Measurements from ENCODE around the gene DYNC2I2.

The DYNC2I2 gene

GRCh38 chr9:128635266-128636023 lies 21.2 kb downstream of the DYNC2I2 start:
- peak; percentile 65 for DNase-seq

GRCh38 chr9:128634651-128635262 lies 21.9 kb downstream of the DYNC2I2 start:
- no peak for DNase-seq

DNA sequence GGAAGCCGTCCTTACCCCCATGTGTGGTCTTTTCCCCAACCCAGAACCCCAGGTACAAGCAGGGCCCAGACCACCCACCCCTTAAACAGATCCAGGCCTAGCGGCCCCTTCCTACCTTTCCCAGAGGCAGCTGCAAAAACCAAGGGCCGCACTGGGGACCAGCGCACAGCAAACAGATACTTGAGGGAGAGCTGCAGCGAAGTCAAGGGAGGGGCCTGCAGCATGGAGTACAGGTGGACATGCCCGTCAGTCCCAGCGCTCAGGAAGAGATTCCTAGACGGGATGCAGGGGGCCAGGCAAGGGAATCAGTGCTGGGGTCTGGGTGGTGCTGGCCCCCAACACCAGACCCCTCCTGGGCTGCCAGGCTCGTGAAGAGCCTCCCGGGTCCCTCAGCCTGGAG lies 22.5 kb downstream of the DYNC2I2 start:
- DNase-seq, result no peak

- no peak for DNase-seq
Observed at GRCh38 chr9:128633601-128634000, 23.0 kb downstream of the DYNC2I2 start.

- no peak for DNase-seq
Observed at GRCh38 chr9:128633057-128633456, 23.6 kb downstream of the DYNC2I2 start.

DNA sequence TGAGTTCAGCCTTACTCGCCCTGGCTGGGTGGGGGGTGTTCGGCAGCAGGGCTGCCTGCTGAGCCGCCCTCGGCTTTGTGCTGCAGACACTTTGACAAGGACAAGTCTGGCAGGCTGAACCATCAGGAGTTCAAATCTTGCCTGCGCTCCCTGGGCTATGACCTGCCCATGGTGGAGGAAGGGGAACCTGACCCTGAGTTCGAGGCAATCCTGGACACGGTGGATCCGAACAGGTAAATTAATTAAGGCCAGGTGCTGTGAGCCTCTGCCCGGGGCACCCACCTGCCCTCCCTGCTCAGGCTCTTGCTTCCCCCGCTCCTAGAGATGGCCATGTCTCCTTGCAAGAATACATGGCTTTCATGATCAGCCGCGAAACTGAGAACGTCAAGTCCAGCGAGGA lies 24.2 kb downstream of the DYNC2I2 start:
- no peak for DNase-seq

DNA sequence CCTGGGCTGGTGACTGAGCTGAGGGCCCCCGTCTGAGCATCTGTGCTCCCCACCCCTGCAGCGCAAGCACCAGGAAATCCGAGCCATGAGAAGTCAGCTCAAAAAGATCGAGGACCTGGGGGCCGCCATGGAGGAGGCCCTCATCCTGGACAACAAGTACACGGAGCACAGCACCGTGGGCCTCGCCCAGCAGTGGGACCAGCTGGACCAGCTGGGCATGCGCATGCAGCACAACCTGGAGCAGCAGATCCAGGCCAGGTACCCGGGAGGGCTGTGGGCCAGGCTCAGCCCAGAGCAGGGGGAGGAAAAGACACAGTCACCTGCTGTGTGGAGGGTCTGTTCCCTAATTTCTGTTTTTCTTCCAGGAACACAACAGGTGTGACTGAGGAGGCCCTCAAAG lies 24.6 kb downstream of the DYNC2I2 start:
- DNase-seq, result no peak

DNA sequence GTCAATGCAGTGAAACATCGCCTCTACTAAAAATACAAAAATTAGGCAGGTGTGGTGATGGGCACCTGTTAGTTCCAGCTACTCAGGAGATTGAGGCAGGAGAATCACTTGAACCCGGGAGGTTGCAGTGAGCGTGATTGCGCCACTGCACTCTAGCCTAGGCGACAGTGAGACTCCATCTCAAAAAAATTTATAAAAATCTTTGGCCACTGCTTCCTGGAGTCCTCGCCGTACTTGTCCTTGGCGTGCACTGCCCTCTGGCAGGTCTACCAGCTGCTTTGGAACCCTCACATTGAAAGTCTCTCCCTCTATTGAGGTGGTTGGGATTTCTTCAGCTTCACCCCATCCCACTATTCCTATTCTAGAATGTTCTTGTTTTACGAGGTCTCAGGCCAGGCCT lies 25.0 kb downstream of the DYNC2I2 start:
- DNase-seq, result no peak

DNA sequence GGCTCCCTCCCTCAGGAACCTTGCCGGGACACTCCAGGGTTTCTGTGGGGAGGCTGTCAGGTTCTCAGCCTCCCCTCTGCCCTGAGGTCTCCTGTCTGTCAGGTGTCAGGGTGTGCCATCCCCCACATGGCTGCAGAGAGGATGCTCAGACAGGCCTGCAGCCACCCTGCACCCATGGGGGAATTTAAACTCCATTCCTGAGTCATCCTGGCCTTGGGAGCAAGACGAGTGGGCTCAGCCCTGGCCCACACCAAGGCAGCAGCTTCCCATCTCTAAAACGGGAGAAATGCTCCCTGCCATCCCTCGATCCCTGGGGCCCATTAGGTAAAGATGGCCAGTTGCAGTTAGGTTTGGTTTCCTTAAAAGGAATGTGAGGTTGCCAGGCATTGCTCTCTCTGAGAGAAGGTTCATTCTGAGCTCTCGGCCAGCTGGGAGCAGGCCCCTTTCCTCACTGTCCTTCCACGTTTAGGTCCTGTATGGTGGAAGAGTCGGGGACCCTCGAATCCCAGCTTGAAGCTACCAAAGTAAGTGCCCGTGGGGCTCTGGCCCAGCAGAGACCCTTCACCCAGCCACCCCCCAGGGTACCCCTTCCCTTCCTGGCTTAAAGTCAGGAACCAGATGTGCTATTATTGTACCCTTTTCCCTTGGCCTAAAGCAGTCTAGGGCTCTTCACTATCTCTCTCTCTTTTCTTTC lies 26.6 kb downstream of the DYNC2I2 start:
- no peak for DNase-seq

DNA sequence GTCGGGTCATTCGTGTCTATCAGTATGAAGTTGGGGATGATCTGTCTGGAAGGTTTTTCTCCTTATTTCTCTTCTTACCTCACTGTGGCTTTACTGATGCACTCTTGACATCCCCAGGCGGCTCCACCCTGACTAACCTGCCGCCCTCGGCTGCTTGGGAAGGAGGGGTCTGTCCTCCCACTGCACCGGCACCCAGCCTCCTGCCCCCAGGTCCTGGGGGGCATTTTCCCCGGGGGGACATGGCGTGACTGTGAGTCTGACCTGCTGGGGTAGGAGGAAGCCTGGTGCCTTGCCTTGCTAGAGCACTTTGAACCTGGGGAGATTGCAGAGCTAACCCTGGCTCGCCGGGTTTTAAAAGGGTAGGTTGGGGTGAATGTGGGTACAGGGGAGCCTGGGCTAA lies 27.5 kb downstream of the DYNC2I2 start:
- DNase-seq, result no peak

- no peak for DNase-seq
Observed at GRCh38 chr9:128628471-128629048, 28.1 kb downstream of the DYNC2I2 start.

- DNase-seq, result no peak
Observed at GRCh38 chr9:128627906-128628305, 28.7 kb downstream of the DYNC2I2 start.

- no peak for DNase-seq
Observed at GRCh38 chr9:128627127-128627715, 29.4 kb downstream of the DYNC2I2 start.

GRCh38 chr9:128626181-128626580 lies 30.5 kb downstream of the DYNC2I2 start:
- no peak for DNase-seq

DNA sequence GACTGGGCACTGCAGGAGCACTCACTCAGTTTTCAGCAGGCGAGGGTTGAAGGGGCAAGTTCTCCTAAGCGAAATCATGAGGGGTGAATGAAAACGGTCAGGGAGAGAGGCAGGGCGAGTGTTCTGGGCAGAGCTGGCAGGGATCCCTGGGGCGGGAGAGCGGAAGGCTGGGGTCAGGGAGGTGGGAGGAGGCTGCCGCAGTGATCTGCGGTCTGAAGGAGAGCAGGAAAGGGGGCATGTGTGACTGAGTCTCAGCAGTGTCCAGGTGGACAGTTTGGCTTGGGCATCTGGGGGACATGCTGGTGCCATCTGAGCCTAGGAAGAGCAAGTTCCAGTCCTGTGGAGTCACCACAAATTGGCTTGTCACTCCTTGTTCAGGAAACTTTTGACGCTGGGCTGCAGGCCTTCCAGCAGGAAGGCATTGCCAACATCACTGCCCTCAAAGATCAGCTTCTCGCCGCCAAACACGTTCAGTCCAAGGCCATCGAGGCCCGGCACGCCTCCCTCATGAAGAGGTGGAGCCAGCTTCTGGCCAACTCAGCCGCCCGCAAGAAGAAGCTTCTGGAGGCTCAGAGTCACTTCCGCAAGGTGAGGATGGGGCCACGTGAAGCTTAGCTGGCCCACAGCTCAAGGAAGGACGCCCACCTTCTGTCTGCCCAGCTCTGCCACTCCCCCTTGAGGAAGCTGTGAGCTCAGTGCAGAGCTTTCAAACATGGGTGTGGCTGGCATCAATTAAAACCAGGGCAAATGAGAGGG lies 31.1 kb downstream of the DYNC2I2 start:
- DNase-seq, result no peak

GRCh38 chr9:128624566-128624965 lies 32.1 kb downstream of the DYNC2I2 start:
- DNase-seq, result no peak

- no peak for DNase-seq
Observed at GRCh38 chr9:128621730-128622455, 34.8 kb downstream of the DYNC2I2 start.

DNA sequence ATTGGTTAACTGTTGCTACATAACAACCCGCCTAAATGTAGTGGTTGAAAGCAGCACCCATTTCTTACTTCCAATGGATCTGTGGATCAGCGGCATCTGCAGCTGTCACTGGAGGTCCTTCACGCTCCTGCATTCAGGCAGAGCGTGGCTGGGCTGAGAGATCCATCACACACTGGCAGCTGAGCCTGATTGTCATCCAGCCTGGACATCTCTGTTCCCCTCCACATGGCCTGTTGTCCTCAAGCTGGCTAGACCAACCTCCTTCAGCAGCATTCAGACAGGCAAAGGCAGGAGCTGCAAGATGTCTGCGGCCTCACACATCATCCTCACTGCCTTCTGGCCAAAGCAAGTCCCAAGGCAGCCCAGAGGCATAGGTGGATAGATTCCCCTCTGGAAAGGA lies 36.9 kb downstream of the DYNC2I2 start:
- DNase-seq, result no peak

DNA sequence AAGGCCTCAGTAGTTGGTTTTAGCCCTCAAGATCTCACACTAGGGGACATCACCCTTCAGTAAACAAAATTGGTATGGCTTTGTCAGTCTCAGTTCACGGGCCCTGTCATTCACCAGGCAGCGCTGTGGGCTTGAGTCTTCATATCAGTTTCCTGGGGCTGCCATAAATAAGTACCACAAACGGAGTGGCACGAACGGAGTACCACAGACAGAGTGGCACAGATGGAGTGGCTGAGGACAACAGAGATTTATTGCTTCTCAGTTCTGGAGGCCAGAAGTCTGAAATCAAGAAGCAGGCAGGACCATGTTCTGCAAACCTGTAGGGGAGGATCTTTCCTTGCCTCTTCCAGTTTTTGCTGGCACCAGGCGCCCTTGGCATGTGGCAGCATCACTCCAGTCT lies 37.5 kb downstream of the DYNC2I2 start:
- no peak for DNase-seq

- no peak for DNase-seq
Observed at GRCh38 chr9:128617943-128618342, 38.7 kb downstream of the DYNC2I2 start.

DNA sequence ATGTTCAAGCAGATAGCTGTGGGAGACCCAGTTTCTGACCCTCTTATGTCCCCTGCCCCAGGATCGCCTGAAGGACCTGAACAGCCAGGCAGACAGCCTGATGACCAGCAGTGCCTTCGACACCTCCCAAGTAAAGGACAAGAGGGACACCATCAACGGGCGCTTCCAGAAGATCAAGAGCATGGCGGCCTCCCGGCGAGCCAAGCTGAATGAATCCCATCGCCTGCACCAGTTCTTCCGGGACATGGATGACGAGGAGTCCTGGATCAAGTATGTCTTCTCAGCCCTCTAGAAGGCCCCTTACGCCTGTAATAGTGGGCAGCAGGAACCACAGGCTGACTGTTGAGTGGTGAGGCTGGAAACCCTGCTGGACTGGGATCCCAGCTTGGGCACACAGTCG lies 41.1 kb downstream of the DYNC2I2 start:
- DNase-seq, result no peak

DNA sequence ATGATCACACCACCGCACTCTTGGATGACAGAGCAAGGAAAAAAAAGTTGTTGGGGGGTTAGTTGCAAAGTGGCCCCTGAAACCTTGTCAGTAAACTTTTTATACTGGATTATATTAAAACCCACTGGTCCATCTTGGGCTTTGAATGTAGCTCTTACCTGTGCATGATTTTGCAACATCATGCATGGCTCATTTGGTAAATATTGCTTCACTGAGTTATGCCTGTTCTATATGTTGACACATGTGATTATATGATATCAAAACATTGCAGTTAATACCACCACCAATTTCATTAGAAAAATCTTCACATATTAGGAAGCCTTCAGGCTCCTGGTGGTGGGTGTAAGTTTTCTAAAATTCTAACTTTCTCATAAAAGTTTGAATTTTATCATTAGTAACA lies 41.9 kb downstream of the DYNC2I2 start:
- DNase-seq, result no peak
